ENCODE measurements around the gene RPA1. TPM values are rescaled to one million over a fixed set of nuclear protein-coding genes. Genes with fewer than 3 reads are reported as not detected.
A peak's percentile ranks its signal among the peaks of the same experiment; 100 is the strongest.

RPA1 gene
- polyA plus RNA-seq (2013, experiment 1 of 2): 61.4 TPM
- 60.4 TPM for polyA plus RNA-seq (2013, experiment 2 of 2)

GRCh38 chr17:1829592-1830257 is at the start of gene RPA1, which contains the start of gene SMYD4:
Gene RPA1 (plus strand): TSS chr17:1830005. CDS start chr17:1830094, 89 bp downstream.
Gene SMYD4 (minus strand): TSS chr17:1829902. CDS start chr17:1827994, 1,908 bp downstream.
- Histone ChIP-seq H3K4me1 (ENCODE audit: control insufficient read depth in 2 of 2, insufficient read depth in 1 of 2, low read depth in 1 of 2, low read length in 2 of 2) (peaks cover 3 to 11% of the 10 kb centered on the region in 2 donors), H3K79me1 (ENCODE audit: low read depth, low read length) (peaks cover 2% of the 10 kb centered on the region), H3K18ac (ENCODE audit: low read length) (peak within 1 kb of the TSS; percentile 89), H2BK120ac (ENCODE audit: low read depth, low read length) (no peak within 1 kb of the TSS), H2BK15ac (ENCODE audit: low read length) (no peak within 1 kb of the TSS), H2BK12ac (ENCODE audit: low read length) (no peak within 1 kb of the TSS), H3K4me2 (ENCODE audit: insufficient read depth, low read length, poor library complexity, severe bottlenecking) (peak within 1 kb of the TSS; percentile 80), H3K23ac (ENCODE audit: low read depth, low read length, poor library complexity) (peak within 1 kb of the TSS; percentile 52), H4K8ac (ENCODE audit: low read depth, low read length) (no peak within 1 kb of the TSS), H3K14ac (ENCODE audit: low read length) (no peak within 1 kb of the TSS), H2AK5ac (ENCODE audit: low read depth, low read length) (no peak within 1 kb of the TSS), H2AFZ (ENCODE audit: low read length) (peak within 1 kb of the TSS; percentile 100), H3K27ac (replicated peaks; ENCODE audit: low read length) (peak within 1 kb of the TSS; percentile 42), H3K36me3 (replicated peaks in 1 of 2; ENCODE audit: control insufficient read depth in 2 of 2, insufficient read depth in 2 of 2, low read length in 2 of 2) (peaks cover 7 to 61% of the 10 kb centered on the region in 2 donors), H3K4ac (ENCODE audit: low read length) (no peak within 1 kb of the TSS), H3K4me3 (ENCODE audit: low read length in 2 of 2) (peak within 1 kb of the TSS; percentile 90 to 99), H4K91ac (ENCODE audit: low read depth, low read length, poor library complexity) (no peak within 1 kb of the TSS), H3K9ac (ENCODE audit: low read depth, low read length, poor library complexity) (peak within 1 kb of the TSS; percentile 89), H3K27me3 (ENCODE audit: control insufficient read depth in 3 of 3, insufficient read depth in 3 of 3, low read depth in 1 of 3, low read length in 3 of 3) (no peaks in the 10 kb centered on the region), H2BK5ac (ENCODE audit: low read length) (peak within 1 kb of the TSS; percentile 10), H3K9me3 (replicated peaks in 1 of 2; ENCODE audit: control insufficient read depth in 2 of 2, insufficient read depth in 1 of 2, low read depth in 1 of 2, low read length in 2 of 2) (no peaks in the 10 kb centered on the region)
- no CpG with 5 or more reads among the region's 83 CpGs for WGBS, 2 donors (ENCODE audit: extremely low coverage in 2 of 2, insufficient read length in 2 of 2, insufficient replicate concordance in 1 of 2)
- peak; percentile 88 for DNase-seq (ENCODE audit: low spot score)

GRCh38 chr17:1782171-1782567 is 47.6 kb upstream of the RPA1 start:
- no peak overlapping the region for H4K91ac ChIP-seq (ENCODE audit: low read depth, low read length, poor library complexity)
- H3K4me2 ChIP-seq (ENCODE audit: insufficient read depth, low read length, poor library complexity, severe bottlenecking): no peak overlapping the region
- no peak overlapping the region for H3K9ac ChIP-seq (ENCODE audit: low read depth, low read length, poor library complexity)
- H3K27ac ChIP-seq (replicated peaks; ENCODE audit: low read length): no peak overlapping the region
- H3K23ac ChIP-seq (ENCODE audit: low read depth, low read length, poor library complexity): no peak overlapping the region
- no peak overlapping the region for H2BK12ac ChIP-seq (ENCODE audit: low read length)
- H3K4ac ChIP-seq (ENCODE audit: low read length): no peak overlapping the region
- DNase-seq (ENCODE audit: low spot score): no peak
- H3K36me3 ChIP-seq (replicated peaks in 1 of 2; ENCODE audit: control insufficient read depth in 2 of 2, insufficient read depth in 2 of 2, low read length in 2 of 2): peaks cover 41 to 86% of the 10 kb centered on the region in 2 donors
- no peaks in the 10 kb centered on the region for H3K4me1 ChIP-seq (ENCODE audit: control insufficient read depth in 2 of 2, insufficient read depth in 1 of 2, low read depth in 1 of 2, low read length in 2 of 2)
- no peak overlapping the region for H4K8ac ChIP-seq (ENCODE audit: low read depth, low read length)
- no peak overlapping the region for H3K14ac ChIP-seq (ENCODE audit: low read length)
- H2AFZ ChIP-seq (ENCODE audit: low read length): no peak overlapping the region
- no peak overlapping the region for H3K4me3 ChIP-seq (ENCODE audit: low read length in 2 of 2)
- no peaks in the 10 kb centered on the region for H3K27me3 ChIP-seq (ENCODE audit: control insufficient read depth in 3 of 3, insufficient read depth in 3 of 3, low read depth in 1 of 3, low read length in 3 of 3)
- no peak overlapping the region for H2AK5ac ChIP-seq (ENCODE audit: low read depth, low read length)
- no peak overlapping the region for H2BK5ac ChIP-seq (ENCODE audit: low read length)
- no peaks in the 10 kb centered on the region for H3K9me3 ChIP-seq (replicated peaks in 1 of 2; ENCODE audit: control insufficient read depth in 2 of 2, insufficient read depth in 1 of 2, low read depth in 1 of 2, low read length in 2 of 2)
- H3K79me1 ChIP-seq (ENCODE audit: low read depth, low read length): no peaks in the 10 kb centered on the region
- no peak overlapping the region for H2BK15ac ChIP-seq (ENCODE audit: low read length)
- no CpG with 5 or more reads among the region's 6 CpGs for WGBS, 2 donors (ENCODE audit: extremely low coverage in 2 of 2, insufficient read length in 2 of 2, insufficient replicate concordance in 1 of 2)
- H2BK120ac ChIP-seq (ENCODE audit: low read depth, low read length): no peak overlapping the region
- H3K18ac ChIP-seq (ENCODE audit: low read length): no peak overlapping the region

GRCh38 chr17:1783271-1783670 is 46.5 kb upstream of the RPA1 start:
- DNase-seq (ENCODE audit: low spot score): no peak
- no peak overlapping the region for H2BK5ac ChIP-seq (ENCODE audit: low read length)
- H3K4ac ChIP-seq (ENCODE audit: low read length): no peak overlapping the region
- no peak overlapping the region for H2BK15ac ChIP-seq (ENCODE audit: low read length)
- H3K27ac ChIP-seq (replicated peaks; ENCODE audit: low read length): no peak overlapping the region
- no peaks in the 10 kb centered on the region for H3K4me1 ChIP-seq (ENCODE audit: control insufficient read depth in 2 of 2, insufficient read depth in 1 of 2, low read depth in 1 of 2, low read length in 2 of 2)
- WGBS, 2 donors (ENCODE audit: extremely low coverage in 2 of 2, insufficient read length in 2 of 2, insufficient replicate concordance in 1 of 2): no CpG with 5 or more reads among the region's 19 CpGs
- H2AK5ac ChIP-seq (ENCODE audit: low read depth, low read length): no peak overlapping the region
- no peaks in the 10 kb centered on the region for H3K79me1 ChIP-seq (ENCODE audit: low read depth, low read length)
- no peak overlapping the region for H3K4me2 ChIP-seq (ENCODE audit: insufficient read depth, low read length, poor library complexity, severe bottlenecking)
- no peaks in the 10 kb centered on the region for H3K27me3 ChIP-seq (ENCODE audit: control insufficient read depth in 3 of 3, insufficient read depth in 3 of 3, low read depth in 1 of 3, low read length in 3 of 3)
- no peaks in the 10 kb centered on the region for H3K9me3 ChIP-seq (replicated peaks in 1 of 2; ENCODE audit: control insufficient read depth in 2 of 2, insufficient read depth in 1 of 2, low read depth in 1 of 2, low read length in 2 of 2)
- no peak overlapping the region for H2BK120ac ChIP-seq (ENCODE audit: low read depth, low read length)
- H3K4me3 ChIP-seq (ENCODE audit: low read length in 2 of 2): no peak overlapping the region
- H4K8ac ChIP-seq (ENCODE audit: low read depth, low read length): no peak overlapping the region
- peaks cover 42 to 85% of the 10 kb centered on the region in 2 donors for H3K36me3 ChIP-seq (replicated peaks in 1 of 2; ENCODE audit: control insufficient read depth in 2 of 2, insufficient read depth in 2 of 2, low read length in 2 of 2)
- no peak overlapping the region for H2AFZ ChIP-seq (ENCODE audit: low read length)
- peak overlapping the region; percentile 27 for H3K9ac ChIP-seq (ENCODE audit: low read depth, low read length, poor library complexity)
- no peak overlapping the region for H3K14ac ChIP-seq (ENCODE audit: low read length)
- no peak overlapping the region for H4K91ac ChIP-seq (ENCODE audit: low read depth, low read length, poor library complexity)
- H2BK12ac ChIP-seq (ENCODE audit: low read length): no peak overlapping the region
- no peak overlapping the region for H3K18ac ChIP-seq (ENCODE audit: low read length)
- H3K23ac ChIP-seq (ENCODE audit: low read depth, low read length, poor library complexity): no peak overlapping the region

DNA sequence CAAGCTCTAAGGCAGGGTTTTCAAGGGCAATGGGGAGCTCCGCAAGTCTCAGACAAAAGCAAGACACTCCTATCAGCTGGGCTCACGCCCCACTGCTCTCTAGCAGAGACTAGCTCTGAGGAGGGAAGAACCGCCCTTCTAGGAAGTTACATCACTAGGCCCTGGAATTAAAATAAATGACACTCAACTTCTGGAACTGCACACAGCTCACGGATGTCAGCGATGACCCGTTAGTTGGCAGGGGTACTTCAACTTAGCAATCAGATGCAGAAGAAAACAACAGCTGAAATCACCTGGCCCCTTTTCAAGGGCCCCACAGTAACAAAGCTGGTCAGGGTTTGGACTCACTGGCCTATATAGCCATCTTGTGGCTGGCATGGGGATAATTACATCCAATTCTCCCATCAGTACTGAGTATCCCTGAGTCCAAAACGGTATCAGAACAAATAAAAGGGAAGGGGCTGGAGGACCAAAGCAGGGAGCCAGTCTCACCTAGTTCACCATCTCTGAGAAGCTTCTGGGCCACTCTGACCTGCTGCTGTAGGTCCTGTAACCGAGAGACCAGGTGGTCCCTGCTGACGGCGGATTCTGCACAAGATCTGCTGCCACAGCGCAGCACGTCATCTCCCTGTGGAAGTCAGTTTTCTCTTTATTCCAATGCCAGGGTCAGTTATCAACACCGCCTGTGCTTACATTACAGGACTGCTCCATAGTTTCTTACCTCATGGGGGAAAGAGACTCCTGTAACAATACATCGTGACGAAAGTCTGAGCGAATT is 45.8 kb upstream of the RPA1 start:
- DNase-seq (ENCODE audit: low spot score): no peak
- no peak overlapping the region for H3K4ac ChIP-seq (ENCODE audit: low read length)

More for the DNA sequence above, 45.8 kb upstream of the RPA1 start:
- no peak overlapping the region for H3K18ac ChIP-seq (ENCODE audit: low read length)
- WGBS, 2 donors (ENCODE audit: extremely low coverage in 2 of 2, insufficient read length in 2 of 2, insufficient replicate concordance in 1 of 2): no CpG with 5 or more reads among the region's 16 CpGs
- no peak overlapping the region for H2BK15ac ChIP-seq (ENCODE audit: low read length)
- no peak overlapping the region for H4K8ac ChIP-seq (ENCODE audit: low read depth, low read length)
- H3K79me1 ChIP-seq (ENCODE audit: low read depth, low read length): no peaks in the 10 kb centered on the region
- peaks cover 38 to 83% of the 10 kb centered on the region in 2 donors for H3K36me3 ChIP-seq (replicated peaks in 1 of 2; ENCODE audit: control insufficient read depth in 2 of 2, insufficient read depth in 2 of 2, low read length in 2 of 2)
- no peak overlapping the region for H2BK120ac ChIP-seq (ENCODE audit: low read depth, low read length)
- no peak overlapping the region for H4K91ac ChIP-seq (ENCODE audit: low read depth, low read length, poor library complexity)
- no peak overlapping the region for H3K4me3 ChIP-seq (ENCODE audit: low read length in 2 of 2)
- H2BK5ac ChIP-seq (ENCODE audit: low read length): no peak overlapping the region
- H2BK12ac ChIP-seq (ENCODE audit: low read length): no peak overlapping the region
- H2AFZ ChIP-seq (ENCODE audit: low read length): no peak overlapping the region
- H3K4me2 ChIP-seq (ENCODE audit: insufficient read depth, low read length, poor library complexity, severe bottlenecking): no peak overlapping the region
- H3K27me3 ChIP-seq (ENCODE audit: control insufficient read depth in 3 of 3, insufficient read depth in 3 of 3, low read depth in 1 of 3, low read length in 3 of 3): no peaks in the 10 kb centered on the region
- no peaks in the 10 kb centered on the region for H3K9me3 ChIP-seq (replicated peaks in 1 of 2; ENCODE audit: control insufficient read depth in 2 of 2, insufficient read depth in 1 of 2, low read depth in 1 of 2, low read length in 2 of 2)
- no peak overlapping the region for H3K27ac ChIP-seq (replicated peaks; ENCODE audit: low read length)
- no peak overlapping the region for H2AK5ac ChIP-seq (ENCODE audit: low read depth, low read length)
- H3K9ac ChIP-seq (ENCODE audit: low read depth, low read length, poor library complexity): no peak overlapping the region
- no peak overlapping the region for H3K23ac ChIP-seq (ENCODE audit: low read depth, low read length, poor library complexity)
- no peaks in the 10 kb centered on the region for H3K4me1 ChIP-seq (ENCODE audit: control insufficient read depth in 2 of 2, insufficient read depth in 1 of 2, low read depth in 1 of 2, low read length in 2 of 2)
- H3K14ac ChIP-seq (ENCODE audit: low read length): no peak overlapping the region

All from neuronal stem cell (in vitro differentiated cells).